Keratinocyte (primary cell): ENCODE measurements around the gene SMPD4.
"Not testable (repeated sequence)": the region's sequence is repeated elsewhere in the genome, so short reads cannot be mapped to it uniquely, and the experiment has no call there.

Experiments
- CTCF ChIP-seq, 3 experiments: IDR thresholded peaks in 1 of 3; conservative IDR thresholded peaks in 1 of 3; optimal IDR thresholded peaks in 1 of 3; 2 replicates in 2 of 3; 3 replicates in 1 of 3; pipeline versions ENCODE3 to v1.5.1; 2011; ENCODE audit warnings: low read length in 3 of 3, mild to moderate bottlenecking in 3 of 3, moderate library complexity in 2 of 3, control low read depth in 1 of 3, inconsistent platforms in 1 of 3; ENCODE audit not compliant: insufficient read depth in 2 of 3; ENCODE audit errors: extremely low read depth in 1 of 3
- EZH2 ChIP-seq: IDR thresholded peaks from one replicate; pipeline ENCODE4 v1.6.1; 2012; ENCODE audit warnings: inconsistent platforms, mild to moderate bottlenecking, low read length, moderate library complexity

- TF ChIP-seq CTCF (optimal IDR thresholded peaks at IDR 0.05 in 1 of 3, IDR thresholded peaks at IDR 0.05 in 1 of 3, conservative IDR thresholded peaks at IDR 0.05 in 1 of 3; ENCODE audit: extremely low read depth in 1 of 3, insufficient read depth in 2 of 3, low read length in 3 of 3); EZH2: not testable (repeated sequence)
Observed at GRCh38 chr2:130137118-130137517, 44.3 kb downstream of the SMPD4 start.
